ENCODE results near the gene TLE5. TPM values are rescaled to one million over a fixed set of nuclear protein-coding genes. Genes with fewer than 3 reads are reported as not detected.

Gene TLE5
- total and polyA plus RNA-seq, 2 experiments from 2014 or later, result 130 to 154 TPM

DNA sequence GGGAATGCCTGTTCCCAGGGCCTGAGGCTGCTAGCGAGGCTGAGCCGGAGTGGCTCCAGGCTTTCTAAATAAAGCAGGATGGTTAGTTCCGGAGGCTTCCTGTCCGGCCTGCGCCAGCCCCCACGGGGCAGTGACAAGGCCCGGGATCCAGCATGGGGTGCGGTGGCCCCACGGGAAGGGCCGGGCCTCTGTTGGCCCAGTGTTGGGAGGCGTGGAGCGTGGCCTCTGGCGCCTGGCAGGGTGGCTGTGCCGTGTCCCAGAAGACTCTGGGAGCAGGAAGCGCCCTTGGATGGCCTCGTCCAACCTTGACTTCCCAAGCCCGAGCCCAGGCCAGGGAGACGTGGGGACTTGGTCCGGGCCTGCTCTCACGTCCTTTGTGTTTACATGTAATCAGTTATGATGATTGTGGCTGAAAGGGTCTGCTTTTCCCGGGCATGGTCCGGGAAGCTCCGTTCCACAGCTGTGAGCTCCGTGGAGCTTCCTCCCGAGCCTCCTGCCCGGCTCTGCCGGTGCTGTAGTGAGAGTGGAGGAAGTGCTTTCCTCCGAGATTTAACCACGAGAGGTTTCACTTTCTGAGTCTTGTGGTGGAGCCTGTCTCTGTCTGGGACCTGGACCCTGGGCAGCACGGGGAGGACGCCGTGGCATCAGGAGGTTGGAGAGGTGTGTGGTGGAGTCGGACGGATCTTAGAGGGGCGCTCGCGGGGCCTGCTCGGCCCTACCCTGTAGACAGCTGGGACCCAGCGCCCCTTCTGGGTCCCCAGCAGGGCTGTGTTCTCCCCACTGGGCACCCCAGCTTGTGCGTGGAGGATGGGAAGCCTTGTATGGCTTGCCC lies 36.4 kb upstream of the TLE5 start:
- H3K9me3 Mint-ChIP-seq, result no peaks in the 10 kb centered on the region
- ATAC-seq (no peak), DNase-seq (ENCODE audit: low spot score) (no peak)
- Histone ChIP-seq H3K4me2 (no peak overlapping the region), H3F3A (replicated peaks; ENCODE audit: low read depth) (no peaks in the 10 kb centered on the region), H3K36me3 (ENCODE audit: insufficient read depth) (no peaks in the 10 kb centered on the region), H3K9me2 (ENCODE audit: insufficient read depth) (no peaks in the 10 kb centered on the region), H2AFZ (no peak overlapping the region), H3K27me3 (ENCODE audit: insufficient read depth) (no peaks in the 10 kb centered on the region), H3K79me2 (replicated peaks; ENCODE audit: insufficient read depth) (peaks cover 75% of the 10 kb centered on the region), H3K4me1 (ENCODE audit: insufficient read depth) (peaks cover 14% of the 10 kb centered on the region), H3K27ac (ENCODE audit: low read depth) (no peak overlapping the region), H3K4me3 (no peak overlapping the region), H4K20me1 (replicated peaks; ENCODE audit: insufficient read depth) (peaks cover 8% of the 10 kb centered on the region)
- TF ChIP-seq NANOG (IDR thresholded peaks at IDR 0.05; ENCODE audit: borderline replicate concordance) (no peak), STAT1 (IDR thresholded peaks at IDR 0.05; ENCODE audit: unreplicated experiment) (no peak), EZH2phosphoT487 (IDR thresholded peaks at IDR 0.05; ENCODE audit: unreplicated experiment) (no peak), ZNF331 (CRISPR knock-in tag; IDR thresholded peaks at IDR 0.05; ENCODE audit: low read depth) (no peak), EZH2 (IDR thresholded peaks at IDR 0.05; ENCODE audit: low read depth, unreplicated experiment) (no peak), ZNF114 (CRISPR knock-in tag; IDR thresholded peaks at IDR 0.05) (no peak), POLR2AphosphoS5 (IDR thresholded peaks at IDR 0.05; ENCODE audit: low read depth) (no peak), CREB1 (CRISPR knock-in tag; IDR thresholded peaks at IDR 0.05; ENCODE audit: low read depth) (no peak), JUNB (IDR thresholded peaks at IDR 0.05; ENCODE audit: unreplicated experiment) (no peak)
- TF ChIP-seq, protein P1, sequence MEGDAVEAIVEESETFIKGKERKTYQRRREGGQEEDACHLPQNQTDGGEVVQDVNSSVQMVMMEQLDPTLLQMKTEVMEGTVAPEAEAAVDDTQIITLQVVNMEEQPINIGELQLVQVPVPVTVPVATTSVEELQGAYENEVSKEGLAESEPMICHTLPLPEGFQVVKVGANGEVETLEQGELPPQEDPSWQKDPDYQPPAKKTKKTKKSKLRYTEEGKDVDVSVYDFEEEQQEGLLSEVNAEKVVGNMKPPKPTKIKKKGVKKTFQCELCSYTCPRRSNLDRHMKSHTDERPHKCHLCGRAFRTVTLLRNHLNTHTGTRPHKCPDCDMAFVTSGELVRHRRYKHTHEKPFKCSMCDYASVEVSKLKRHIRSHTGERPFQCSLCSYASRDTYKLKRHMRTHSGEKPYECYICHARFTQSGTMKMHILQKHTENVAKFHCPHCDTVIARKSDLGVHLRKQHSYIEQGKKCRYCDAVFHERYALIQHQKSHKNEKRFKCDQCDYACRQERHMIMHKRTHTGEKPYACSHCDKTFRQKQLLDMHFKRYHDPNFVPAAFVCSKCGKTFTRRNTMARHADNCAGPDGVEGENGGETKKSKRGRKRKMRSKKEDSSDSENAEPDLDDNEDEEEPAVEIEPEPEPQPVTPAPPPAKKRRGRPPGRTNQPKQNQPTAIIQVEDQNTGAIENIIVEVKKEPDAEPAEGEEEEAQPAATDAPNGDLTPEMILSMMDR (conservative IDR thresholded peaks at IDR 0.05; ENCODE audit: low read depth in 2 of 2), result no peak
- TF ChIP-seq, protein P2, sequence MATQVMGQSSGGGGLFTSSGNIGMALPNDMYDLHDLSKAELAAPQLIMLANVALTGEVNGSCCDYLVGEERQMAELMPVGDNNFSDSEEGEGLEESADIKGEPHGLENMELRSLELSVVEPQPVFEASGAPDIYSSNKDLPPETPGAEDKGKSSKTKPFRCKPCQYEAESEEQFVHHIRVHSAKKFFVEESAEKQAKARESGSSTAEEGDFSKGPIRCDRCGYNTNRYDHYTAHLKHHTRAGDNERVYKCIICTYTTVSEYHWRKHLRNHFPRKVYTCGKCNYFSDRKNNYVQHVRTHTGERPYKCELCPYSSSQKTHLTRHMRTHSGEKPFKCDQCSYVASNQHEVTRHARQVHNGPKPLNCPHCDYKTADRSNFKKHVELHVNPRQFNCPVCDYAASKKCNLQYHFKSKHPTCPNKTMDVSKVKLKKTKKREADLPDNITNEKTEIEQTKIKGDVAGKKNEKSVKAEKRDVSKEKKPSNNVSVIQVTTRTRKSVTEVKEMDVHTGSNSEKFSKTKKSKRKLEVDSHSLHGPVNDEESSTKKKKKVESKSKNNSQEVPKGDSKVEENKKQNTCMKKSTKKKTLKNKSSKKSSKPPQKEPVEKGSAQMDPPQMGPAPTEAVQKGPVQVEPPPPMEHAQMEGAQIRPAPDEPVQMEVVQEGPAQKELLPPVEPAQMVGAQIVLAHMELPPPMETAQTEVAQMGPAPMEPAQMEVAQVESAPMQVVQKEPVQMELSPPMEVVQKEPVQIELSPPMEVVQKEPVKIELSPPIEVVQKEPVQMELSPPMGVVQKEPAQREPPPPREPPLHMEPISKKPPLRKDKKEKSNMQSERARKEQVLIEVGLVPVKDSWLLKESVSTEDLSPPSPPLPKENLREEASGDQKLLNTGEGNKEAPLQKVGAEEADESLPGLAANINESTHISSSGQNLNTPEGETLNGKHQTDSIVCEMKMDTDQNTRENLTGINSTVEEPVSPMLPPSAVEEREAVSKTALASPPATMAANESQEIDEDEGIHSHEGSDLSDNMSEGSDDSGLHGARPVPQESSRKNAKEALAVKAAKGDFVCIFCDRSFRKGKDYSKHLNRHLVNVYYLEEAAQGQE (IDR thresholded peaks at IDR 0.05; ENCODE audit: unreplicated experiment), result no peak
- TF ChIP-seq, protein P3, sequence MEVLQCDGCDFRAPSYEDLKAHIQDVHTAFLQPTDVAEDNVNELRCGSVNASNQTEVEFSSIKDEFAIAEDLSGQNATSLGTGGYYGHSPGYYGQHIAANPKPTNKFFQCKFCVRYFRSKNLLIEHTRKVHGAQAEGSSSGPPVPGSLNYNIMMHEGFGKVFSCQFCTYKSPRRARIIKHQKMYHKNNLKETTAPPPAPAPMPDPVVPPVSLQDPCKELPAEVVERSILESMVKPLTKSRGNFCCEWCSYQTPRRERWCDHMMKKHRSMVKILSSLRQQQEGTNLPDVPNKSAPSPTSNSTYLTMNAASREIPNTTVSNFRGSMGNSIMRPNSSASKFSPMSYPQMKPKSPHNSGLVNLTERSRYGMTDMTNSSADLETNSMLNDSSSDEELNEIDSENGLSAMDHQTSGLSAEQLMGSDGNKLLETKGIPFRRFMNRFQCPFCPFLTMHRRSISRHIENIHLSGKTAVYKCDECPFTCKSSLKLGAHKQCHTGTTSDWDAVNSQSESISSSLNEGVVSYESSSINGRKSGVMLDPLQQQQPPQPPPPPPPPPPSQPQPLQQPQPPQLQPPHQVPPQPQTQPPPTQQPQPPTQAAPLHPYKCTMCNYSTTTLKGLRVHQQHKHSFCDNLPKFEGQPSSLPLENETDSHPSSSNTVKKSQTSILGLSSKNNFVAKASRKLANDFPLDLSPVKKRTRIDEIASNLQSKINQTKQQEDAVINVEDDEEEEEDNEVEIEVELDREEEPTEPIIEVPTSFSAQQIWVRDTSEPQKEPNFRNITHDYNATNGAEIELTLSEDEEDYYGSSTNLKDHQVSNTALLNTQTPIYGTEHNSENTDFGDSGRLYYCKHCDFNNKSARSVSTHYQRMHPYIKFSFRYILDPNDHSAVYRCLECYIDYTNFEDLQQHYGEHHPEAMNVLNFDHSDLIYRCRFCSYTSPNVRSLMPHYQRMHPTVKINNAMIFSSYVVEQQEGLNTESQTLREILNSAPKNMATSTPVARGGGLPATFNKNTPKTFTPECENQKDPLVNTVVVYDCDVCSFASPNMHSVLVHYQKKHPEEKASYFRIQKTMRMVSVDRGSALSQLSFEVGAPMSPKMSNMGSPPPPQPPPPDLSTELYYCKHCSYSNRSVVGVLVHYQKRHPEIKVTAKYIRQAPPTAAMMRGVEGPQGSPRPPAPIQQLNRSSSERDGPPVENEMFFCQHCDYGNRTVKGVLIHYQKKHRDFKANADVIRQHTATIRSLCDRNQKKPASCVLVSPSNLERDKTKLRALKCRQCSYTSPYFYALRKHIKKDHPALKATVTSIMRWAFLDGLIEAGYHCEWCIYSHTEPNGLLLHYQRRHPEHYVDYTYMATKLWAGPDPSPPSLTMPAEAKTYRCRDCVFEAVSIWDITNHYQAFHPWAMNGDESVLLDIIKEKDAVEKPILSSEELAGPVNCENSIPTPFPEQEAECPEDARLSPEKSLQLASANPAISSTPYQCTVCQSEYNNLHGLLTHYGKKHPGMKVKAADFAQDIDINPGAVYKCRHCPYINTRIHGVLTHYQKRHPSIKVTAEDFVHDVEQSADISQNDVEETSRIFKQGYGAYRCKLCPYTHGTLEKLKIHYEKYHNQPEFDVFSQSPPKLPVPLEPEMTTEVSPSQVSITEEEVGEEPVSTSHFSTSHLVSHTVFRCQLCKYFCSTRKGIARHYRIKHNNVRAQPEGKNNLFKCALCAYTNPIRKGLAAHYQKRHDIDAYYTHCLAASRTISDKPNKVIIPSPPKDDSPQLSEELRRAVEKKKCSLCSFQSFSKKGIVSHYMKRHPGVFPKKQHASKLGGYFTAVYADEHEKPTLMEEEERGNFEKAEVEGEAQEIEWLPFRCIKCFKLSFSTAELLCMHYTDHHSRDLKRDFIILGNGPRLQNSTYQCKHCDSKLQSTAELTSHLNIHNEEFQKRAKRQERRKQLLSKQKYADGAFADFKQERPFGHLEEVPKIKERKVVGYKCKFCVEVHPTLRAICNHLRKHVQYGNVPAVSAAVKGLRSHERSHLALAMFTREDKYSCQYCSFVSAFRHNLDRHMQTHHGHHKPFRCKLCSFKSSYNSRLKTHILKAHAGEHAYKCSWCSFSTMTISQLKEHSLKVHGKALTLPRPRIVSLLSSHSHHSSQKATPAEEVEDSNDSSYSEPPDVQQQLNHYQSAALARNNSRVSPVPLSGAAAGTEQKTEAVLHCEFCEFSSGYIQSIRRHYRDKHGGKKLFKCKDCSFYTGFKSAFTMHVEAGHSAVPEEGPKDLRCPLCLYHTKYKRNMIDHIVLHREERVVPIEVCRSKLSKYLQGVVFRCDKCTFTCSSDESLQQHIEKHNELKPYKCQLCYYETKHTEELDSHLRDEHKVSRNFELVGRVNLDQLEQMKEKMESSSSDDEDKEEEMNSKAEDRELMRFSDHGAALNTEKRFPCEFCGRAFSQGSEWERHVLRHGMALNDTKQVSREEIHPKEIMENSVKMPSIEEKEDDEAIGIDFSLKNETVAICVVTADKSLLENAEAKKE (CRISPR knock-in tag; IDR thresholded peaks at IDR 0.05), result no peak
- TF ChIP-seq, protein P4, sequence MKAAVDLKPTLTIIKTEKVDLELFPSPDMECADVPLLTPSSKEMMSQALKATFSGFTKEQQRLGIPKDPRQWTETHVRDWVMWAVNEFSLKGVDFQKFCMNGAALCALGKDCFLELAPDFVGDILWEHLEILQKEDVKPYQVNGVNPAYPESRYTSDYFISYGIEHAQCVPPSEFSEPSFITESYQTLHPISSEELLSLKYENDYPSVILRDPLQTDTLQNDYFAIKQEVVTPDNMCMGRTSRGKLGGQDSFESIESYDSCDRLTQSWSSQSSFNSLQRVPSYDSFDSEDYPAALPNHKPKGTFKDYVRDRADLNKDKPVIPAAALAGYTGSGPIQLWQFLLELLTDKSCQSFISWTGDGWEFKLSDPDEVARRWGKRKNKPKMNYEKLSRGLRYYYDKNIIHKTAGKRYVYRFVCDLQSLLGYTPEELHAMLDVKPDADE (IDR thresholded peaks at IDR 0.05), result no peak
- peak overlapping the region; percentile 49 for H3K27ac Mint-ChIP-seq
- no peaks in the 10 kb centered on the region for H3K36me3 Mint-ChIP-seq (ENCODE audit: low read depth)
- H3K4me3 Mint-ChIP-seq, result no peak overlapping the region
- peaks cover 12% of the 10 kb centered on the region for H3K27me3 Mint-ChIP-seq (ENCODE audit: insufficient read depth, low read depth, poor library complexity)
- peaks cover 18% of the 10 kb centered on the region for H3K4me1 Mint-ChIP-seq

Data from GM23338 (cell line).